ENCODE results near the gene GAPDHS. TPM values are rescaled to one million over a fixed set of nuclear protein-coding genes. Genes with fewer than 3 reads are reported as not detected.

GAPDHS gene
- total and polyA plus RNA-seq, 2 of the 13 experiments (the other 11 are each of a cell fraction or from before 2014, with no cell fraction given): not detected

- TF ChIP-seq, protein P1, sequence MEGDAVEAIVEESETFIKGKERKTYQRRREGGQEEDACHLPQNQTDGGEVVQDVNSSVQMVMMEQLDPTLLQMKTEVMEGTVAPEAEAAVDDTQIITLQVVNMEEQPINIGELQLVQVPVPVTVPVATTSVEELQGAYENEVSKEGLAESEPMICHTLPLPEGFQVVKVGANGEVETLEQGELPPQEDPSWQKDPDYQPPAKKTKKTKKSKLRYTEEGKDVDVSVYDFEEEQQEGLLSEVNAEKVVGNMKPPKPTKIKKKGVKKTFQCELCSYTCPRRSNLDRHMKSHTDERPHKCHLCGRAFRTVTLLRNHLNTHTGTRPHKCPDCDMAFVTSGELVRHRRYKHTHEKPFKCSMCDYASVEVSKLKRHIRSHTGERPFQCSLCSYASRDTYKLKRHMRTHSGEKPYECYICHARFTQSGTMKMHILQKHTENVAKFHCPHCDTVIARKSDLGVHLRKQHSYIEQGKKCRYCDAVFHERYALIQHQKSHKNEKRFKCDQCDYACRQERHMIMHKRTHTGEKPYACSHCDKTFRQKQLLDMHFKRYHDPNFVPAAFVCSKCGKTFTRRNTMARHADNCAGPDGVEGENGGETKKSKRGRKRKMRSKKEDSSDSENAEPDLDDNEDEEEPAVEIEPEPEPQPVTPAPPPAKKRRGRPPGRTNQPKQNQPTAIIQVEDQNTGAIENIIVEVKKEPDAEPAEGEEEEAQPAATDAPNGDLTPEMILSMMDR (CRISPR knock-in tag; IDR thresholded peaks at IDR 0.05): peak; percentile 91
- peak; percentile 82 for TF ChIP-seq SMC3 (IDR thresholded peaks at IDR 0.05; ENCODE audit: low read length)
- 0 out of 2 replicates have a peak, but pooled peaks have one; percentile 19 for TF ChIP-seq GATAD2A (CRISPR knock-in tag; IDR thresholded peaks at IDR 0.05)
- TF ChIP-seq NR2C2 (CRISPR knock-in tag; IDR thresholded peaks at IDR 0.05; ENCODE audit: borderline replicate concordance): no peak
- TF ChIP-seq FOXA1 (IDR thresholded peaks at IDR 0.05): no peak
- TF ChIP-seq FOXA1 (CRISPR knock-in tag; IDR thresholded peaks at IDR 0.05): 0 out of 2 replicates have a peak, but pooled peaks have one; percentile 23
- TF ChIP-seq, protein P2, sequence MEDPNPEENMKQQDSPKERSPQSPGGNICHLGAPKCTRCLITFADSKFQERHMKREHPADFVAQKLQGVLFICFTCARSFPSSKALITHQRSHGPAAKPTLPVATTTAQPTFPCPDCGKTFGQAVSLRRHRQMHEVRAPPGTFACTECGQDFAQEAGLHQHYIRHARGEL (CRISPR knock-in tag; IDR thresholded peaks at IDR 0.05): no peak
- peak; percentile 57 for TF ChIP-seq RAD21 (CRISPR knock-in tag; IDR thresholded peaks at IDR 0.05)
- peak; percentile 29; the same call in 1 of the 2 replicates for TF ChIP-seq RFXAP (CRISPR knock-in tag; IDR thresholded peaks at IDR 0.05; ENCODE audit: borderline replicate concordance)
- peak; percentile 76 for TF ChIP-seq STAG1 (CRISPR knock-in tag; IDR thresholded peaks at IDR 0.05)
- no peak for TF ChIP-seq KAT7 (CRISPR knock-in tag; IDR thresholded peaks at IDR 0.05; ENCODE audit: borderline replicate concordance)
These were observed 16.0 kb downstream of the GAPDHS start (continued) for GRCh38 chr19:35549174-35549788.
